GM12872 (cell line): ENCODE data around the gene CHL1.

Experiments used
- TF ChIP-seq, protein P1 (sequence below): IDR thresholded peaks from 3 replicates; pipeline ENCODE4 v1.5.1; 2011; ENCODE audit warnings: low read depth, mild to moderate bottlenecking, low read length, moderate library complexity; ENCODE audit not compliant: insufficient read depth

CHL1 gene

DNA sequence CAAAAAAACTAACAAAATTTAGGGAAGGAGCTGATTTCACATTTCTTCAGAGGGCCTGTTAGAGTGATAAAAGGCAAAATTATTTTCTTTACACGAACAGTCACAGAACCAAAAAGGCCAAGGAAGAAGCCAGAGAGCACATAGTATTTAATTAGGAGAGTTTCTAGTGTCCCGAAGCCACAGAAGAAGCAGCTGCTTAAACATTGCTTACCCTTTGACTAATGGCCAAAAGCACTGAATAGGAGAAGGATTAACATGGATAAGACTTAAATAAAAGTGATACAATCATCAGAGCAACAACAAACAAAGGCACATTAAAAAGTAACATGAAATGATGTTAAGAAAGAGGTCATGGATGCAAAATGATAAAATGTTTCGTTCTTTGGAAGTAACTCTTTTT is 98.6 kb downstream of the CHL1 start:
- TF ChIP-seq, protein P1, sequence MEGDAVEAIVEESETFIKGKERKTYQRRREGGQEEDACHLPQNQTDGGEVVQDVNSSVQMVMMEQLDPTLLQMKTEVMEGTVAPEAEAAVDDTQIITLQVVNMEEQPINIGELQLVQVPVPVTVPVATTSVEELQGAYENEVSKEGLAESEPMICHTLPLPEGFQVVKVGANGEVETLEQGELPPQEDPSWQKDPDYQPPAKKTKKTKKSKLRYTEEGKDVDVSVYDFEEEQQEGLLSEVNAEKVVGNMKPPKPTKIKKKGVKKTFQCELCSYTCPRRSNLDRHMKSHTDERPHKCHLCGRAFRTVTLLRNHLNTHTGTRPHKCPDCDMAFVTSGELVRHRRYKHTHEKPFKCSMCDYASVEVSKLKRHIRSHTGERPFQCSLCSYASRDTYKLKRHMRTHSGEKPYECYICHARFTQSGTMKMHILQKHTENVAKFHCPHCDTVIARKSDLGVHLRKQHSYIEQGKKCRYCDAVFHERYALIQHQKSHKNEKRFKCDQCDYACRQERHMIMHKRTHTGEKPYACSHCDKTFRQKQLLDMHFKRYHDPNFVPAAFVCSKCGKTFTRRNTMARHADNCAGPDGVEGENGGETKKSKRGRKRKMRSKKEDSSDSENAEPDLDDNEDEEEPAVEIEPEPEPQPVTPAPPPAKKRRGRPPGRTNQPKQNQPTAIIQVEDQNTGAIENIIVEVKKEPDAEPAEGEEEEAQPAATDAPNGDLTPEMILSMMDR, result no peak

DNA sequence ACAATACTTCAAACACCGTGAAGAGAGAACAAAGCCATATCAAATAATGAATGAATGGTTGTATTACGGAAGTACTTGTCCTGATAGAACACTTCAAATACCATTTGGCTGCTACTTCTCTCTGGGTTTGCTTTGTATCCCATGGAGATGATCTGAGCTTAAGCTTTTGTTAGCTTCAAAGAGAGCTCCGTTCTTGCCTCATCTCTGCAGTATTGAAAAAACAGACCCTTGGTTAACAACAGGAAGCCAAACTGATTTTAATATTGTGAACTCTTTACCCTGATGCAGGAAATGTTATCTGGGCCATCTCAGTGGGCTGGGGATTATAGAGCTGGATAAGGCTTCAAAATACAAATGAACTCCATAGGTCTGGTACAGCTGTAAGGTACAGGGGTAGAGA is 101.0 kb downstream of the CHL1 start:
- TF ChIP-seq, protein P1, result no peak

DNA sequence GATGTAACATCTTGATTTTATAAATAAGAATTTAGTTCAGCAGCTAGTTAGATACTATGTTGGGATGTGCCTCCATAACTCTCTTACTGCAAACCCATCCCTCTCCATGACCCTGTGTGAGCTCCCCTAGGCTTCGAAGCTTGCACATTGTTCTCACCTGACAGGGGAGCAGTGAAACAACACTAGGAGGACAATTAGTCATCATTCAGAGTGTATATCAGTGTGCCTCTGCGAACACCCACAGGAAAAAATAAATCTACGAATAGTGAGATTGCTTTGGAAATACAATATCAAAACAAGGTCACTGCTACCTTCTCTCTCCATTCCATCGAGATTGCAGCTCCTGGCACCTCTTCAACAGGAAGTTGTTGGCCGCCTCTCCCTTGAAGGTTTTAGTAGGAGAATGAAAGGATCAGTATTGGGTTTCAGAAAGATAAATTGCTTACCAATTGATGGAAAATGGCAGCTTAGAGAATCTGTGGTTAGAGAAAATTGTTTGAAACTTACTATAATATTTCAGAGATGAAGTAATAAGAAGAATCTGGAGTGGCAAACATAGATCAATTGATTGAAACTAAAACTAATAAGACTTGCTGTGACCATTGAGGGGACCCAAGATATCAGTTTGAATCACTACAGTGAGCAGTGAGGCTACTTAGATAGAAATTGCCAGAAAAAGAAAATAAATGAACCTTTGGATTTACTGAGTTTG is 103.2 kb downstream of the CHL1 start:
- TF ChIP-seq, protein P1, result no peak

DNA sequence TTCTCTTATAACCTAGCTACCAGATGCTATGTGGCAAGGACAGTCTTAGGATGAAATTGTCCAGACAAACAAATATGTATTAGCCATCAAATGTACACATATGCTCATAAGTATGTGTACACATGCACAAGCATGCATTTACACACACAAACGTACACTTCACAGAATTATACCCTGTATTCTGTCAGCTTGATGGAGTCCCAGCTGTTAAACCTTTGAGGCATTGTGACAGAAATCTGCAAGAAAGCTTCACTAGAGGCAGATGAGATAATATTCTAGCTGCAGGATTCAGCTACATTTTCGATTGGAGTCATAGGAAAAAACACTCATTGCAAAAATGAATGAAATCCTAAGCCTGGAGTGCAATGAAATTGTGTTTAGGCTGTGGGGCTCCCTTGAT is 110.6 kb downstream of the CHL1 start:
- TF ChIP-seq, protein P1, result no peak

DNA sequence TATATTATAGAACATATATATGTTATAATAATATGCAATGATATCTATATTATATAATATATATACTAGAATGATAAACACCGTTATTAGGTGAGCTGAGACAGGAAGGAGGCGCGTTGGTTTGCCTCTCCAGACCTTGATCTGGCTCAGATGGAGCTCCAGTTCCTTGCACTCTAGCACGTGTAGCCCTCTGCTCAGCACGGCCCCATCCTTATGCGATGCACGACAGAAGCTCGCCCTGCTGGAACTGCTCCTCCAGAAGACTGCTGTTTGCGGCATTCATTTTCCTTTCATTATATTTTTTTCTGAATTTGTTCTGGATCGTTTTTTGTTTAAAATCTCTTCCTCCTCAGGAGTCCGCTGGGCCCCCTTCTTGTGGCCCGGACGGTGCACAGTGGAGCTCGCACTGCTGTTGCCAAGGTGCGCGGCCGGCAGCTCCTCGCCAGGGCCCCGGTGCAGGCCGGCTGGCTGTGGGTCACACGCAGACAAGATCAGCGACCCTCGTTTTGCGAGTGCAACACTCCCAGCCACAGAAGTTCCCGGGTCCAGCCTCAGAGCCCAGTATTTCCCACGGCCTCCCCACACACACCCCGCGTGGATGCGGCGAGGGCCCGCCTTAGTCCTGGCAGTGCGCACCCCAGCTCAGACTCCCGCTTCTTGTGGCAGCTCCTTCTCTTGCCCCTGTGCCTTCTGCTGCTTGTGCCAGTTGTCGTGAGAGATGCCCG is 112.2 kb downstream of the CHL1 start:
- TF ChIP-seq, protein P1, result no peak

DNA sequence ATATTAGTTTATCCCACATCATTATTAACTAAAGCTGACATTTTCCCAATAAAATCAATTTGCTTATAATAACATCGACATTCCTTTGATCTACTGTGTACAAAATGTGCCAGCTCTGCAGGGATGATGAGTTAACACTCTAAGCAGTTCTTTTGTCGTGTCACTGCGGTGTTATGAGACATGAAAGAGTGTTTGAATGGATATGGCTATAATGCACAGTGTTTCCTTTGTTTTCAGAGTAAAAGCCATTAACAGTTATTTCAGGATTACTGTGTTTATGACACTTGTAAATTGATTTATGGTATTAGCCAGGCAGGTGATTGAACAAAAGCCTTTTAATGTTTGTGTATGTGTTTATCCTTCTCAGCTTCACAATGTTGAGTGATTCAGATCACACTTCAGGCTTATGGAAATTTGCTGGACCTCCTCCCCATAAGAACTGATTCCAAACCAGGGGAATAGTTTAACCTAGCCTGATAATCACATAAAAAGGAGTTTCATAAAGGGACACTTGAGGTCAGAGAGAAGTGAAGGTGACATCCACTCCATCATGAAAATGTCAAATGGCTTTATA is 115.7 kb downstream of the CHL1 start:
- TF ChIP-seq, protein P1, result no peak

DNA sequence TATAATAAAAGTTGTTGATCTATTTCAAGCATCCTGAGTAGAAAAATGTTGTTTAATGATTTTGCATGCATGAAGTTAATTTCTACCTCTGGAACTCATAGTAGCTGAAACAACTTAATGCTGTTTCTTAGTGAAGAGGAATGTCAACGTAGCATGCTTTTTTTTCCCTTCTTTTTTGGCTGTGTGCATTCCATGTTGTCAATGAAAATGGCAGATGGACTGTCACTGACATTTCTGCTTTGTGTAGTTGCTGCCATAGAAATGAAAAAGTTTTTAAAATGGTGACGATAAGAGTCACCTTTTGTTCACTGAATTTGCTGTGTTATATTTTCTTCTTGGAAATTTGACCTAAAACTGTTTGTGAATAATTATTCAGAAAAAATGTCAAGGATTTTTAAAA is 116.3 kb downstream of the CHL1 start:
- TF ChIP-seq, protein P1, result no peak
